Measurements from ENCODE around the gene ITGAD. TPM values are rescaled to one million over a fixed set of nuclear protein-coding genes. Genes with fewer than 3 reads are reported as not detected.

ITGAD gene
- total RNA-seq, 1 experiment from 2014 or later = 0.06 TPM

- peak; percentile 98 for DNase-seq (ENCODE audit: low read depth)
Measured at GRCh38 chr16:31458844-31459686, 65.9 kb downstream of the ITGAD start, which contains the start of gene ARMC5. ARMC5 (plus strand) TSS chr16:31459501; CDS start chr16:31459525, 24 bp downstream.

GRCh38 chr16:31459687-31460581, 66.8 kb downstream of the ITGAD start:
- DNase-seq (ENCODE audit: low read depth) = peak; percentile 99

GRCh38 chr16:31460582-31461002, 67.5 kb downstream of the ITGAD start:
- no peak for DNase-seq (ENCODE audit: low read depth)

- no peak for DNase-seq (ENCODE audit: low read depth)
Measured at GRCh38 chr16:31461201-31461920, 68.2 kb downstream of the ITGAD start.

GRCh38 chr16:31461921-31462804, 69.0 kb downstream of the ITGAD start:
- no peak for DNase-seq (ENCODE audit: low read depth)

- no peak for DNase-seq (ENCODE audit: low read depth)
Measured at GRCh38 chr16:31464348-31464769, 71.2 kb downstream of the ITGAD start.

- DNase-seq (ENCODE audit: low read depth) = no peak
Measured at GRCh38 chr16:31464781-31465260, 71.7 kb downstream of the ITGAD start.

GRCh38 chr16:31465788-31466370, 72.7 kb downstream of the ITGAD start:
- no peak for DNase-seq (ENCODE audit: low read depth)

- DNase-seq (ENCODE audit: low read depth) = no peak
Measured at GRCh38 chr16:31466381-31466841, 73.3 kb downstream of the ITGAD start.

- DNase-seq (ENCODE audit: low read depth) = peak; percentile 55
Measured at GRCh38 chr16:31467151-31467773, 74.1 kb downstream of the ITGAD start.

- no peak for DNase-seq (ENCODE audit: low read depth)
Measured at GRCh38 chr16:31467858-31468257, 74.7 kb downstream of the ITGAD start.

GRCh38 chr16:31470615-31471014, 77.5 kb downstream of the ITGAD start:
- no peak for DNase-seq (ENCODE audit: low read depth)

- DNase-seq (ENCODE audit: low read depth) = no peak
Measured at GRCh38 chr16:31471241-31471874, 78.2 kb downstream of the ITGAD start.

- DNase-seq (ENCODE audit: low read depth) = peak; percentile 67
Measured at GRCh38 chr16:31471875-31472708, 79.0 kb downstream of the ITGAD start, which contains the start of gene TGFB1I1. TGFB1I1 (plus strand) TSS chr16:31472152; CDS start chr16:31472189, 37 bp downstream.

- DNase-seq (ENCODE audit: low read depth) = peak; percentile 76
Measured at GRCh38 chr16:31472709-31473203, 79.6 kb downstream of the ITGAD start.

- DNase-seq (ENCODE audit: low read depth) = no peak
Measured at GRCh38 chr16:31473264-31473984, 80.3 kb downstream of the ITGAD start.

- no peak for DNase-seq (ENCODE audit: low read depth)
Measured at GRCh38 chr16:31474173-31474714, 81.1 kb downstream of the ITGAD start.

All from Daoy (cell line).